IMR-90 (cell line): Measurements from ENCODE around the gene EPAS1. TPM values are rescaled to one million over a fixed set of nuclear protein-coding genes. Genes with fewer than 3 reads are reported as not detected.

Experiments
- ATAC-seq: fragments of 200-7000 bp; cut with Tn5 transposase; 2 replicates; pipeline ENCODE4 v1.9.1; 2020; ENCODE audit warnings: low read depth, mild to moderate bottlenecking, moderate library complexity
- BruUV-seq: library from RNA; stranded (reverse); fragments of 400-500 nt; replicated peaks from 2 replicates; lab custom pipeline; 2021; lab: Mats Ljungman, UMichigan
- CTCF ChIA-PET: fragments of 300-600 bp; formaldehyde crosslinking; extraction: SDS; loops from one replicate; lab custom pipeline; 2021; ENCODE audit warnings: antibody characterized with exemption; lab: Yijun Ruan, JAX
- POLR2A ChIA-PET: fragments of 300-600 bp; sonication (Branson Sonifier 250); formaldehyde crosslinking; loops from one replicate; lab custom pipeline; 2022; ENCODE audit warnings: antibody characterized with exemption; ENCODE audit not compliant: unreplicated experiment; lab: Charles Lee
- DNase-seq: peaks from one replicate; pipeline ENCODE4 v3.0.0; 2013
- H2AFZ ChIP-seq: replicated peaks from 2 replicates; pipeline ENCODE3; 2013; ENCODE audit warnings: low read length, mild to moderate bottlenecking; ENCODE audit not compliant: poor library complexity
- H2AK5ac ChIP-seq: 2 replicates; pipeline ENCODE4 v1.6.1; 2013; ENCODE audit warnings: low read depth, low read length, inconsistent platforms
- H2AK9ac ChIP-seq: replicated peaks from 2 replicates; pipeline ENCODE3; 2013; ENCODE audit warnings: mild to moderate bottlenecking, low read depth, low read length, moderate library complexity; ENCODE audit not compliant: poor library complexity
- H2BK120ac ChIP-seq: 2 replicates; pipeline ENCODE4 v1.6.1; 2013; ENCODE audit warnings: low read depth, low read length, inconsistent platforms
- H2BK15ac ChIP-seq: 3 replicates; pipeline ENCODE4 v1.6.1; 2013; ENCODE audit warnings: low read depth, low read length, inconsistent platforms
- H2BK20ac ChIP-seq: 2 replicates; pipeline ENCODE4 v1.6.1; 2013; ENCODE audit warnings: low read depth, mild to moderate bottlenecking, inconsistent platforms, low read length, moderate library complexity
- H2BK5ac ChIP-seq: 2 replicates; pipeline ENCODE4 v1.6.1; 2013; ENCODE audit warnings: mild to moderate bottlenecking, low read depth, low read length, inconsistent platforms; ENCODE audit not compliant: poor library complexity, severe bottlenecking
- H3K14ac ChIP-seq: replicated peaks from 2 replicates; pipeline ENCODE4 v1.6.1; 2013; ENCODE audit warnings: low read depth, low read length, inconsistent platforms
- H3K18ac ChIP-seq: 2 replicates; pipeline ENCODE4 v1.6.1; 2013; ENCODE audit warnings: low read depth, low read length, control low read depth
- H3K23ac ChIP-seq: 2 replicates; pipeline ENCODE4 v1.6.1; 2013; ENCODE audit warnings: low read depth, low read length, inconsistent platforms
- H3K27ac ChIP-seq: 2 replicates; pipeline ENCODE4 v1.5.1; 2013; ENCODE audit warnings: mild to moderate bottlenecking, control low read depth, low read length; ENCODE audit not compliant: insufficient read depth
- H3K27me3 ChIP-seq: 2 replicates; pipeline ENCODE4 v1.6.1; 2013; ENCODE audit warnings: low read length; ENCODE audit not compliant: control insufficient read depth, insufficient read depth
- H3K36me3 ChIP-seq: 2 replicates; pipeline ENCODE4 v1.6.1; 2013; ENCODE audit warnings: low read length, mixed read lengths; ENCODE audit not compliant: control insufficient read depth, insufficient read depth
- H3K4ac ChIP-seq: 2 replicates; pipeline ENCODE4 v1.6.1; 2013; ENCODE audit warnings: low read depth, low read length, inconsistent platforms
- H3K4me1 ChIP-seq: 2 replicates; pipeline ENCODE4 v1.6.1; 2013; ENCODE audit warnings: low read length, mixed read lengths; ENCODE audit not compliant: control insufficient read depth, insufficient read depth
- H3K4me2 ChIP-seq: 2 replicates; pipeline ENCODE4 v1.6.1; 2013; ENCODE audit warnings: low read depth, mild to moderate bottlenecking, control low read depth, low read length, moderate library complexity
- H3K4me3 ChIP-seq: 2 replicates; pipeline ENCODE4 v1.5.1; 2013; ENCODE audit warnings: low read depth, mild to moderate bottlenecking, control low read depth, low read length, moderate library complexity; ENCODE audit not compliant: insufficient read depth
- H3K56ac ChIP-seq: 2 replicates; pipeline ENCODE4 v1.6.1; 2013; ENCODE audit warnings: low read length, inconsistent platforms; ENCODE audit not compliant: insufficient read depth; ENCODE audit errors: extremely low read depth
- H3K79me1 ChIP-seq, 2 experiments: 2 replicates each; pipeline ENCODE4 v1.6.1; 2013; ENCODE audit warnings: low read length in 2 of 2, inconsistent platforms in 1 of 2, low read depth in 1 of 2
- H3K9ac ChIP-seq: 2 replicates; pipeline ENCODE4 v1.6.1; 2013; ENCODE audit warnings: low read depth, low read length, control low read depth
- H3K9me1 ChIP-seq: 2 replicates; pipeline ENCODE4 v1.6.1; 2013; ENCODE audit warnings: low read length, inconsistent platforms; ENCODE audit not compliant: insufficient read depth
- H3K9me3 ChIP-seq: 2 replicates; pipeline ENCODE4 v1.6.1; 2013; ENCODE audit warnings: low read length; ENCODE audit not compliant: control insufficient read depth, insufficient read depth
- H4K20me1 ChIP-seq: 2 replicates; pipeline ENCODE4 v1.6.1; 2013; ENCODE audit warnings: low read length, inconsistent platforms; ENCODE audit not compliant: insufficient read depth
- H4K5ac ChIP-seq: 2 replicates; pipeline ENCODE4 v1.6.1; 2013; ENCODE audit warnings: mild to moderate bottlenecking, low read depth, low read length, control low read depth
- H4K8ac ChIP-seq, 2 experiments: 2 replicates each; pipeline ENCODE4 v1.6.1; 2013; ENCODE audit warnings: low read depth in 2 of 2, low read length in 2 of 2, control low read depth in 1 of 2, inconsistent platforms in 1 of 2
- H4K91ac ChIP-seq: 2 replicates; pipeline ENCODE4 v1.6.1; 2013; ENCODE audit warnings: low read depth, low read length, inconsistent platforms; ENCODE audit not compliant: insufficient read depth
- CEBPB ChIP-seq: IDR thresholded peaks from 2 replicates; pipeline ENCODE4 v1.6.1; 2012; ENCODE audit warnings: low read depth, low read length, improper control_type of control experiment
- MAFK ChIP-seq: IDR thresholded peaks from 2 replicates; pipeline ENCODE4 v1.6.1; 2012; ENCODE audit warnings: low read depth, low read length, improper control_type of control experiment
- POLR2A ChIP-seq: IDR thresholded peaks from 2 replicates; pipeline ENCODE4 v1.6.1; 2012; ENCODE audit warnings: mild to moderate bottlenecking, low read depth, low read length
- RCOR1 ChIP-seq: IDR thresholded peaks from 2 replicates; pipeline ENCODE4 v1.6.1; 2012; ENCODE audit warnings: mild to moderate bottlenecking, low read length, improper control_type of control experiment; ENCODE audit not compliant: insufficient replicate concordance
- WGBS, 2 experiments: methylation state at CpG; one replicate each; pipeline versions ENCODE4 v1.1.5 to v1.1.7; 2013; ENCODE audit warnings: missing lambda C conversion rate in 2 of 2; ENCODE audit not compliant: insufficient read length in 1 of 2; ENCODE audit errors: extremely low coverage in 2 of 2; 5-methylcytosine and 5-hydroxymethylcytosine counted together
- dilution Hi-C: fragments of 300-500 bp; cut with HindIII; formaldehyde crosslinking; loops from one replicate; pipeline ENCODE4 v1.14.3; 2018; ENCODE audit warnings: low sequenced_read_pairs; ENCODE audit not compliant: unreplicated experiment
- in situ Hi-C: fragments of 300-500 bp; cut with MboI; formaldehyde crosslinking; loops from 3 replicates; pipeline ENCODE4 v1.14.3; 2019; ENCODE audit warnings: low sequenced_read_pairs, inconsistent platforms, mixed read lengths
- intact Hi-C: fragments of 100-400 bp; cut with micrococcal nuclease; formaldehyde crosslinking; loops from 2 replicates; pipeline ENCODE4 v1.10.0; 2022
- polyA plus RNA-seq, 3 experiments: library from polyadenylated mRNA; depleted of rRNA; stranded (reverse); fragments of >200 nt; gene quantifications; 2 replicates each; pipeline ENCODE4 v1.2.3, GENCODE V29; 2012; ENCODE audit warnings: low replicate concordance in 1 of 3
- total RNA-seq: library from RNA; depleted of rRNA; stranded (reverse); fragments of >200 nt; gene quantifications from 2 replicates; pipeline ENCODE4 v1.2.3, GENCODE V29; 2012

Gene EPAS1
- total and polyA plus RNA-seq, 2 of the 4 experiments (the other 2 are of a cell fraction) = 40.7 to 120 TPM

- in situ Hi-C loops (loop anchor here (5.0 to 25.0 kb wide), 2 partner anchors 53 to 348 kb away; no protein-coding TSS in a partner anchor), intact Hi-C loops (no loop called here), dilution Hi-C loops (no loop called here)
- Histone ChIP-seq H4K91ac (no peak overlapping the region), H3K4me1 (peaks cover 13% of the 10 kb centered on the region), H3K9me3 (no peaks in the 10 kb centered on the region), H2BK120ac (no peak overlapping the region), H3K56ac (no peak overlapping the region), H4K5ac (no peak overlapping the region), H3K4me3 (no peak overlapping the region), H2BK20ac (no peak overlapping the region), H3K27ac (no peak overlapping the region), H2AK9ac (no peak overlapping the region), H4K8ac (no peak overlapping the region), H3K36me3 (peaks cover 66% of the 10 kb centered on the region), H3K79me1 (peaks cover 35 to 86% of the 10 kb centered on the region in 2 experiments), H3K27me3 (no peaks in the 10 kb centered on the region), H3K18ac (no peak overlapping the region), H3K14ac (no peak overlapping the region), H2BK15ac (no peak overlapping the region), H3K4me2 (no peak overlapping the region), H3K4ac (no peak overlapping the region), H2AFZ (no peak overlapping the region), H3K23ac (no peak overlapping the region), H2BK5ac (no peak overlapping the region), H3K9ac (no peak overlapping the region), H2AK5ac (no peak overlapping the region), H4K20me1 (peaks cover 30% of the 10 kb centered on the region; the same call in 1 of the 2 replicates), H3K9me1 (peaks cover 43% of the 10 kb centered on the region)
- no TSS peak for BruUV-seq
- WGBS, 2 experiments = 71% methylated on average over 2 of the region's 3 CpGs; no CpG with 5 or more reads in 1 of the 2 experiments
- ChIA-PET POLR2A (no interaction called here), CTCF (interaction anchor here (0.6 kb wide), 1 partner anchor 300 kb away, joined by 7 read pairs; no protein-coding TSS in a partner anchor)
- DNase-seq (no peak), ATAC-seq (no peak)
- no peak for TF ChIP-seq POLR2A
- TF ChIP-seq CEBPB = no peak
- TF ChIP-seq MAFK = no peak
- no peak for TF ChIP-seq RCOR1
These were observed 63.1 kb downstream of the EPAS1 start for GRCh38 chr2:46360303-46360702.
